SK-N-SH (cell line): ENCODE data around the gene KRT73. TPM values are rescaled to one million over a fixed set of nuclear protein-coding genes. Genes with fewer than 3 reads are reported as not detected.

Source experiments
- CTCF ChIA-PET: fragments of 300-600, 350-600 bp; formaldehyde crosslinking; extraction: SDS; loops from one replicate; lab custom pipeline; 2021; lab: Yijun Ruan, JAX
- POLR2A ChIA-PET: fragments of 350-600 bp; sonication (Branson Sonifier 250); formaldehyde crosslinking; extraction: SDS; loops from one replicate; lab custom pipeline; 2020; ENCODE audit warnings: antibody characterized with exemption, inconsistent platforms; lab: Yijun Ruan, JAX
- DNase-seq: peaks from one replicate; pipeline ENCODE4 v3.0.0; 2012
- H2AFZ ChIP-seq: fragments of 200-600 bp; sonication (generic); 2 replicates; pipeline ENCODE4 v1.8.1; 2016; ENCODE audit warnings: antibody characterized with exemption, mild to moderate bottlenecking, low read depth
- H3F3A ChIP-seq: fragments of 200-600 bp; sonication (generic); replicated peaks from 2 replicates; pipeline ENCODE3; 2016; ENCODE audit warnings: antibody characterized with exemption, mild to moderate bottlenecking; ENCODE audit not compliant: insufficient read depth
- H3K27ac ChIP-seq, 2 experiments: fragments of 200-500 bp in 1 of 2; fragments of 200-600 bp in 1 of 2; sonication (Bioruptor generic) in 1 of 2; sonication (generic), shearing (Covaris generic) in 1 of 2; 2 replicates each; pipeline versions ENCODE4 v1.5.1 to v1.6.1; 2014 to 2016; ENCODE audit warnings: low read depth in 2 of 2, inconsistent platforms in 1 of 2, low read length in 1 of 2, mild to moderate bottlenecking in 1 of 2, mixed read lengths in 1 of 2
- H3K27me3 ChIP-seq: fragments of 200-600 bp; sonication (generic), shearing (Covaris generic); 2 replicates; pipeline ENCODE4 v1.6.1; 2016; ENCODE audit warnings: mixed run types; ENCODE audit not compliant: insufficient read depth
- H3K36me3 ChIP-seq, 2 experiments: fragments of 200-500 bp in 1 of 2; fragments of 200-600 bp in 1 of 2; sonication (Bioruptor generic) in 1 of 2; sonication (generic) in 1 of 2; replicated peaks in 1 of 2; 2 replicates each; pipeline versions ENCODE3 to v1.5.1; 2014 to 2016; ENCODE audit warnings: low read length in 1 of 2, mild to moderate bottlenecking in 1 of 2; ENCODE audit not compliant: insufficient read depth in 2 of 2, control insufficient read depth in 1 of 2
- H3K4me1 ChIP-seq, 2 experiments: fragments of 200-500 bp in 1 of 2; fragments of 200-600 bp in 1 of 2; sonication (Bioruptor generic) in 1 of 2; sonication (generic), shearing (Covaris generic) in 1 of 2; 2 replicates each; pipeline versions ENCODE4 v1.5.1 to v1.6.1; 2014 to 2016; ENCODE audit warnings: low read depth in 1 of 2, low read length in 1 of 2, mixed run types in 1 of 2; ENCODE audit not compliant: insufficient read depth in 2 of 2, control insufficient read depth in 1 of 2
- H3K4me2 ChIP-seq: fragments of 200-600 bp; sonication (generic), shearing (Covaris generic); 2 replicates; pipeline ENCODE4 v1.6.1; 2017; ENCODE audit warnings: mixed run types
- H3K4me3 ChIP-seq, 2 experiments: fragments of 200-500 bp in 1 of 2; fragments of 200-600 bp in 1 of 2; sonication (Bioruptor generic) in 1 of 2; sonication (generic), shearing (Covaris generic) in 1 of 2; 2 replicates each; pipeline versions ENCODE4 v1.5.1 to v1.8.1; 2014 to 2016; ENCODE audit warnings: low read depth in 2 of 2, inconsistent platforms in 1 of 2, low read length in 1 of 2, mild to moderate bottlenecking in 1 of 2, mixed read lengths in 1 of 2, moderate library complexity in 1 of 2
- H3K79me2 ChIP-seq: fragments of 200-600 bp; sonication (generic); 2 replicates; pipeline ENCODE4 v1.8.1; 2017; ENCODE audit warnings: mild to moderate bottlenecking; ENCODE audit not compliant: insufficient read depth
- H3K9ac ChIP-seq: fragments of 200-600 bp; sonication (generic); 2 replicates; pipeline ENCODE4 v1.6.1; 2017; ENCODE audit warnings: mixed run types
- H3K9me2 ChIP-seq: fragments of 200-600 bp; sonication (generic); 2 replicates; pipeline ENCODE4 v1.6.1; 2017; ENCODE audit warnings: mixed run types
- H3K9me3 ChIP-seq: fragments of 200-600 bp; sonication (generic); 2 replicates; pipeline ENCODE4 v1.6.1; 2017; ENCODE audit warnings: mixed run types, mild to moderate bottlenecking, moderate library complexity
- H4K20me1 ChIP-seq: fragments of 200-600 bp; sonication (generic); 2 replicates; pipeline ENCODE4 v1.6.1; 2017; ENCODE audit warnings: mild to moderate bottlenecking, mixed run types; ENCODE audit not compliant: insufficient read depth
- CHD2 ChIP-seq: fragments of 150-350 bp; IDR thresholded peaks from 2 replicates; pipeline ENCODE4 v1.6.1; 2018; ENCODE audit warnings: low read length; ENCODE audit not compliant: partially characterized antibody
- ELF1 ChIP-seq: IDR thresholded peaks from 2 replicates; pipeline ENCODE4 v1.4.0; 2012
- EZH2phosphoT487 ChIP-seq: fragments of 200-600 bp; sonication (generic); IDR thresholded peaks from 2 replicates; pipeline ENCODE4 v1.6.1; 2017; ENCODE audit warnings: low read depth, mixed run types, mild to moderate bottlenecking, antibody characterized with exemption, moderate library complexity, borderline replicate concordance
- FOXM1 ChIP-seq: IDR thresholded peaks from 2 replicates; pipeline ENCODE4 v1.4.0; 2012; ENCODE audit warnings: low read depth, mild to moderate bottlenecking
- GATA2 ChIP-seq: sonication (generic); formaldehyde crosslinking; IDR thresholded peaks from 2 replicates; pipeline ENCODE4 v1.5.0; 2020; ENCODE audit warnings: mild to moderate bottlenecking, missing genetic modification reagents
- JUND ChIP-seq: IDR thresholded peaks from 2 replicates; pipeline ENCODE4 v1.4.0; 2012
- MAX ChIP-seq: IDR thresholded peaks from 2 replicates; pipeline ENCODE4 v1.4.0; 2012; ENCODE audit warnings: low read depth
- MXI1 ChIP-seq: IDR thresholded peaks from 2 replicates; pipeline ENCODE4 v1.6.1; 2012; ENCODE audit warnings: mild to moderate bottlenecking, low read depth, low read length, improper control_type of control experiment
- NFIC ChIP-seq: IDR thresholded peaks from 2 replicates; pipeline ENCODE4 v1.4.0; 2012; ENCODE audit warnings: borderline replicate concordance
- NRF1 ChIP-seq: IDR thresholded peaks from 2 replicates; pipeline ENCODE4 v1.6.1; 2012; ENCODE audit warnings: low read depth, mild to moderate bottlenecking, low read length
- POLR2AphosphoS5 ChIP-seq: IDR thresholded peaks from 2 replicates; pipeline ENCODE4 v1.6.1; 2012; ENCODE audit warnings: low read depth, low read length
- REST ChIP-seq: IDR thresholded peaks from 2 replicates; pipeline ENCODE4 v1.6.1; 2012; ENCODE audit warnings: mild to moderate bottlenecking, low read depth, low read length, moderate library complexity
- RFX5 ChIP-seq: IDR thresholded peaks from 2 replicates; pipeline ENCODE4 v1.6.1; 2012; ENCODE audit warnings: mild to moderate bottlenecking, improper control_type of control experiment, low read length
- SIN3A ChIP-seq: IDR thresholded peaks from 2 replicates; pipeline ENCODE4 v1.6.1; 2012; ENCODE audit warnings: low read depth, mild to moderate bottlenecking, low read length, moderate library complexity, borderline replicate concordance
- SMC3 ChIP-seq: IDR thresholded peaks from 2 replicates; pipeline ENCODE4 v1.6.1; 2012; ENCODE audit warnings: low read depth, low read length, improper control_type of control experiment
- TAF1 ChIP-seq: IDR thresholded peaks from 2 replicates; pipeline ENCODE4 v1.6.1; 2012; ENCODE audit warnings: low read depth, mild to moderate bottlenecking, low read length, moderate library complexity, borderline replicate concordance
- TCF12 ChIP-seq: IDR thresholded peaks from 2 replicates; pipeline ENCODE4 v1.4.0; 2012
- USF2 ChIP-seq: fragments of 150-350 bp; IDR thresholded peaks from 2 replicates; pipeline ENCODE4 v1.6.1; 2017; ENCODE audit warnings: antibody characterized with exemption, low read length, low read depth, borderline replicate concordance
- WGBS: methylation state at CpG from one replicate; pipeline ENCODE4 v1.1.6; 2017; ENCODE audit warnings: low lambda C conversion rate; 5-methylcytosine and 5-hydroxymethylcytosine counted together
- polyA plus RNA-seq, 3 experiments: library from polyadenylated mRNA; depleted of rRNA; stranded (reverse); fragments of >200 nt; gene quantifications; 2 replicates each; pipeline ENCODE4 v1.2.3, GENCODE V29; 2012

Gene KRT73
- polyA plus RNA-seq, 1 of the 3 experiments (the other 2 are of a cell fraction) = not detected

GRCh38 chr12:52570511-52570910 lies 47.8 kb downstream of the KRT73 start:
- DNase-seq = no peak
- Histone ChIP-seq H3F3A (no peaks in the 10 kb centered on the region), H3K9ac (no peak overlapping the region), H3K9me2 (no peaks in the 10 kb centered on the region), H3K4me2 (no peak overlapping the region), H3K9me3 (no peaks in the 10 kb centered on the region), H3K79me2 (no peaks in the 10 kb centered on the region), H3K4me1 (no peaks in the 10 kb centered on the region; a peak in 1 of 4 replicates), H3K27ac (no peak overlapping the region), H3K36me3 (no peaks in the 10 kb centered on the region), H3K4me3 (no peak overlapping the region), H3K27me3 (peaks cover 84% of the 10 kb centered on the region)
- CTCF ChIA-PET = no interaction called here
- 43% methylated on average over 10 of the region's 10 CpGs for WGBS
- no peak for TF ChIP-seq JUND
- no peak for TF ChIP-seq TAF1
- no peak for TF ChIP-seq POLR2AphosphoS5
- no peak for TF ChIP-seq MXI1
- no peak for TF ChIP-seq GATA2
- no peak for TF ChIP-seq MAX
- TF ChIP-seq REST = no peak
- TF ChIP-seq SIN3A = no peak
- TF ChIP-seq NRF1 = no peak
- no peak for TF ChIP-seq EZH2phosphoT487
- TF ChIP-seq, all 33 proteins: peak for 0
- Histone ChIP-seq H2AFZ (no peak overlapping the region), H4K20me1 (no peaks in the 10 kb centered on the region)
- POLR2A ChIA-PET = no interaction called here

GRCh38 chr12:52568111-52568510 lies 50.2 kb downstream of the KRT73 start:
- Histone ChIP-seq H2AFZ (no peak overlapping the region), H3K9me3 (no peaks in the 10 kb centered on the region), H3K9me2 (no peaks in the 10 kb centered on the region), H4K20me1 (no peaks in the 10 kb centered on the region), H3K27ac (no peak overlapping the region), H3K4me2 (no peak overlapping the region), H3F3A (no peaks in the 10 kb centered on the region), H3K27me3 (peaks cover 73% of the 10 kb centered on the region), H3K4me1 (no peaks in the 10 kb centered on the region; a peak in 1 of 4 replicates), H3K4me3 (no peak overlapping the region), H3K36me3 (no peaks in the 10 kb centered on the region), H3K9ac (no peak overlapping the region), H3K79me2 (no peaks in the 10 kb centered on the region)
- WGBS = 16% methylated on average over 12 of the region's 12 CpGs
- CTCF ChIA-PET = interaction anchor here (0.9 to 1.7 kb wide), 3 partner anchors 312 to 413 kb away, joined by 3 to 5 read pairs (median 4); no protein-coding TSS in a partner anchor
- TF ChIP-seq GATA2 (no peak), NRF1 (no peak), SIN3A (no peak), RFX5 (no peak), ELF1 (no peak), TCF12 (no peak), NFIC (no peak), USF2 (no peak), FOXM1 (no peak), CHD2 (no peak), POLR2AphosphoS5 (no peak), JUND (no peak), SMC3 (no peak), TAF1 (no peak)
- POLR2A ChIA-PET = no interaction called here
- no peak for DNase-seq
